T-cell (primary cell): ENCODE measurements around the gene GTF2F2. TPM values are rescaled to one million over a fixed set of nuclear protein-coding genes. Genes with fewer than 3 reads are reported as not detected.

ENCODE experiments used
- ATAC-seq, 4 experiments: fragments of 200-7000 bp in 3 of 4; fragments of 150-1000 bp in 1 of 4; cut with Tn5 transposase; replicated peaks in 1 of 4; 1 replicate in 3 of 4; 2 replicates in 1 of 4; pipeline ENCODE4 v1.10.0; 2021; ENCODE audit warnings: moderate library complexity in 3 of 4, mild to moderate bottlenecking in 2 of 4, moderate number of reproducible peaks in 1 of 4
- CTCF ChIA-PET, 2 donors: fragments of 300-600 bp; sonication (Branson Sonifier 250); formaldehyde crosslinking; loops; one replicate each; lab custom pipeline; 2022; ENCODE audit warnings: antibody characterized with exemption in 2 of 2; lab: Charles Lee
- POLR2A ChIA-PET, 2 donors: fragments of 300-600 bp; sonication (Branson Sonifier 250); formaldehyde crosslinking; loops; one replicate each; lab custom pipeline; 2022; ENCODE audit warnings: antibody characterized with exemption in 2 of 2; lab: Charles Lee
- DNase-seq, 35 experiments: peaks; one replicate each; pipeline versions ENCODE4 v3.0.0 to v3.0.0-alpha.2; 2013 to 2023
- H3K27ac ChIP-seq: one replicate; pipeline ENCODE4 v1.5.1; 2013; ENCODE audit warnings: low read length
- H3K27me3 ChIP-seq, 2 experiments: replicated peaks in 1 of 2; 1 replicate in 1 of 2; 2 replicates in 1 of 2; pipeline versions ENCODE4 v1.6.1 to v1.7.0; 2013; ENCODE audit warnings: low read length in 1 of 2, mixed read lengths in 1 of 2; ENCODE audit not compliant: control insufficient read depth in 2 of 2, insufficient read depth in 2 of 2; ENCODE audit errors: extremely low read depth in 1 of 2
- H3K36me3 ChIP-seq, 2 donors: 1 replicate in 1 of 2; 2 replicates in 1 of 2; pipeline versions ENCODE4 v1.6.1 to v1.7.0; 2013; ENCODE audit warnings: low read length in 1 of 2; ENCODE audit not compliant: control insufficient read depth in 2 of 2, insufficient read depth in 1 of 2; ENCODE audit errors: extremely low read depth in 1 of 2
- H3K4me1 ChIP-seq, 2 experiments: 1 replicate in 1 of 2; 2 replicates in 1 of 2; pipeline versions ENCODE4 v1.6.1 to v1.7.0; 2013; ENCODE audit warnings: low read length in 2 of 2, mixed read lengths in 1 of 2; ENCODE audit not compliant: insufficient read depth in 2 of 2, control insufficient read depth in 1 of 2; ENCODE audit errors: extremely low read depth in 1 of 2
- H3K4me3 ChIP-seq, 2 donors: 1 replicate in 1 of 2; 2 replicates in 1 of 2; pipeline versions ENCODE4 v1.5.1 to v1.7.0; 2013; ENCODE audit warnings: mild to moderate bottlenecking in 2 of 2, low read length in 1 of 2, moderate library complexity in 1 of 2; ENCODE audit not compliant: control insufficient read depth in 1 of 2; ENCODE audit errors: extremely low read depth in 1 of 2
- H3K9me3 ChIP-seq: 2 replicates; pipeline ENCODE4 v1.7.0; 2013
- H3K27ac Mint-ChIP-seq, 2 donors: one replicate each; pipeline ENCODE4 v1.8.0; 2020 to 2021; ENCODE audit warnings: mild to moderate bottlenecking in 2 of 2, mixed read lengths in 2 of 2
- H3K27me3 Mint-ChIP-seq, 2 donors: one replicate each; pipeline ENCODE4 v1.8.0; 2021 to 2022; ENCODE audit warnings: mixed read lengths in 2 of 2
- H3K36me3 Mint-ChIP-seq: one replicate; pipeline ENCODE4 v1.8.0; 2021; ENCODE audit warnings: mixed read lengths
- H3K4me1 Mint-ChIP-seq, 3 donors: one replicate each; pipeline ENCODE4 v1.8.0; 2020 to 2022; ENCODE audit warnings: mixed read lengths in 3 of 3, mild to moderate bottlenecking in 1 of 3
- H3K4me3 Mint-ChIP-seq, 3 donors: one replicate each; pipeline ENCODE4 v1.8.0; 2020 to 2022; ENCODE audit warnings: mild to moderate bottlenecking in 3 of 3, mixed read lengths in 3 of 3, moderate library complexity in 3 of 3
- H3K9me3 Mint-ChIP-seq, 3 donors: one replicate each; pipeline ENCODE4 v1.8.0; 2020 to 2022; ENCODE audit warnings: mixed read lengths in 3 of 3
- WGBS: methylation state at CpG from one replicate; pipeline ENCODE4 v1.1.5; 2013; ENCODE audit warnings: missing lambda C conversion rate; ENCODE audit not compliant: insufficient coverage; 5-methylcytosine and 5-hydroxymethylcytosine counted together
- total RNA-seq, 35 experiments: library from RNA in 6 of 35; stranded (reverse) in 6 of 35; fragments of 120-200 nt in 1 of 35; gene quantifications; one replicate each; pipeline versions ENCODE4 v1.2.1 to v1.2.4 and lab custom pipeline; 2013 to 2026

Gene GTF2F2
- total RNA-seq, 5 donors from 2014 or later (not counting 1 experiment from before 2014, with no cell fraction given), result 12.9 to 17.0 (median 15.6) TPM

DNA sequence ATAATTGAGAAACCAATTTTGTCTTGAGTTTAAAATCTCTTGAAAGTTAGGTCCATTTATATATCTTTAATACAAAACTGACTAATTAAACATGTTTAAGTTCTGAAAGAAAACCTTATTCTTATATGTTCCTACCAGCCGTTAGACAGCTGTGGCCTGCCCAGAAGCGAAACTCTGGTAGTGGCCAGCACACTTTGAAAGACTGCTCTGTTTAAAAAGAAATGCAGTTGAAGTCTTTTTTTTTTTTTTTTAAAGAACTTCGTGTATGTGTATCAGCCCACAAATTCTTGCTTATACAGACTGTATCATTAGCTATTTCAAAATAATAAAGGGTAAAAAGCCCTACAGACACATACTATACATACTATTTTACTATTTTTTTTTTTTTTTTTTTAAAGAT lies 46.5 kb downstream of the GTF2F2 start:
- CTCF ChIA-PET, result interaction anchor here in 1 of 2 donors (0.6 kb wide), 2 partner anchors 115 to 131 kb away, joined by 3 read pairs; no protein-coding TSS in a partner anchor
- Mint-ChIP-seq H3K4me1 (peaks cover 2 to 8% (median 6%) of the 10 kb centered on the region in 3 donors), H3K4me3 (no peak overlapping the region), H3K36me3 (peaks cover 28% of the 10 kb centered on the region), H3K27me3 (no peaks in the 10 kb centered on the region), H3K27ac (no peak overlapping the region), H3K9me3 (no peaks in the 10 kb centered on the region)
- Histone ChIP-seq H3K36me3 (peaks cover 3 to 9% of the 10 kb centered on the region in 2 donors), H3K27me3 (no peaks in the 10 kb centered on the region), H3K27ac (no peak overlapping the region), H3K4me3 (no peak overlapping the region), H3K4me1 (no peaks in the 10 kb centered on the region), H3K9me3 (no peaks in the 10 kb centered on the region)
- no CpG with 5 or more reads among the region's 3 CpGs for WGBS
- ATAC-seq (no peak), DNase-seq (no peak)
- POLR2A ChIA-PET, result no interaction called here

DNA sequence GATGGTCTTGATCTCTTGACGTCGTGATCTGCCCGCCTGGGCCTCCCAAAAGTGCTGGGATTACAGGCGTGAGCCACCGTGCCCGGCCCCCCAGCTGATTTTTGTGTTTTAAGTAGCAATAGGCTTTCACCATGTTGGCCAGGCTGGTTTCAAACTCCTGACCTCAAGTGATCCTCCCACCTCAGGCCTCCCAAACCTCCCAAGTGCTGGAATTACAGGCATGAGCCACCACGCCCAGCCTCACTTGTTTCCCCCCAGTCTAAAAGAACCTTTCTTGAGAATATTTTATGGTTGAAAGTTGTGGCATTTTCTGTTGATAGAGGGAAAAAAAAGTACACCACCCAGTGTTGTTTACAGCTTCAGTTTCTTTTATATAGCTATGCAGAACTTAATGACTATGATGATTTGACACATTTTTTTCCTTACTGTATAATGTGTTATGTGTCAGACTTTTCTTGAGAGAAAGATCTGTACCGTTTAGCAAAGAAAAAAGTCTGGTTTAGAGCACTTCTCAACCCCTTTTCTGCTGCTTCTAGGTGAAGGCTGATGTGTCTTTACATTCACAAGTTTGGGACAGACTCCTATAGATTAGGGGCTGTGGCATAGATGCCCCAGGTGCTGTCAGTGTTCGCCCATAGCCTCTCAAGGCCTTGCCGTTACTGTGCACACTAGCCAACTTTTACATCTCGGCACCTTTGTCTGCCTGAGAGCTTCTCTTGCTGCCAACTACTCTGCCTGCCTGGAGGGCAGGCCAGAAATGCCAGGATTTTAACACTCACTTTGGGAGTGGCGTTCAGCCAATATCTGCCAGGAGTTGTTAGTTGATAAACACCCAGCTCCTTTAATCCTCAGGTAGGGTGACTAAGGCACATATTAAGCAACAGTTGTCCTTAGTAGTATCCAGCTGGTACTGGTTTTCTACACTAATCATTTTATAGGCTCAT lies 47.6 kb downstream of the GTF2F2 start:
- H3K27ac Mint-ChIP-seq, result no peak overlapping the region
- Histone ChIP-seq H3K9me3 (no peaks in the 10 kb centered on the region), H3K36me3 (peaks cover 3 to 9% of the 10 kb centered on the region in 2 donors), H3K4me1 (no peaks in the 10 kb centered on the region), H3K4me3 (no peak overlapping the region), H3K27ac (no peak overlapping the region), H3K27me3 (no peaks in the 10 kb centered on the region)
- WGBS, result 94% methylated on average over 6 of the region's 12 CpGs
- no peak for DNase-seq
- H3K27me3 Mint-ChIP-seq, result no peaks in the 10 kb centered on the region
- ATAC-seq, result no peak
- no peaks in the 10 kb centered on the region for H3K9me3 Mint-ChIP-seq
- ChIA-PET CTCF (interaction anchor here in 1 of 2 donors (0.6 kb wide), 1 partner anchor 114 kb away, joined by 3 read pairs; no protein-coding TSS in a partner anchor), POLR2A (no interaction called here)
- H3K4me1 Mint-ChIP-seq, result peaks cover 2 to 15% (median 6%) of the 10 kb centered on the region in 3 donors
- no peak overlapping the region for H3K4me3 Mint-ChIP-seq
- H3K36me3 Mint-ChIP-seq, result peaks cover 36% of the 10 kb centered on the region

- ChIA-PET POLR2A (no interaction called here), CTCF (no interaction called here)
- H3K4me1 Mint-ChIP-seq, result peaks cover 2 to 15% (median 11%) of the 10 kb centered on the region in 3 donors
- H3K4me3 Mint-ChIP-seq, result no peak overlapping the region
- H3K27me3 Mint-ChIP-seq, result no peaks in the 10 kb centered on the region
- H3K36me3 ChIP-seq, result peaks cover 8 to 9% of the 10 kb centered on the region in 2 donors
- H3K27ac Mint-ChIP-seq, result no peak overlapping the region
- H3K9me3 ChIP-seq, result no peaks in the 10 kb centered on the region
- no peak overlapping the region for H3K4me3 ChIP-seq
- DNase-seq, result no peak
- WGBS, result 100% methylated on average over 2 of the region's 2 CpGs
- ATAC-seq, result no peak
- H3K27ac ChIP-seq, result no peak overlapping the region
- H3K27me3 ChIP-seq, result no peaks in the 10 kb centered on the region
- no peaks in the 10 kb centered on the region for H3K9me3 Mint-ChIP-seq
- H3K4me1 ChIP-seq, result no peaks in the 10 kb centered on the region
- peaks cover 40% of the 10 kb centered on the region for H3K36me3 Mint-ChIP-seq
Observed at GRCh38 chr13:45168555-45168930, 48.2 kb downstream of the GTF2F2 start.

DNA sequence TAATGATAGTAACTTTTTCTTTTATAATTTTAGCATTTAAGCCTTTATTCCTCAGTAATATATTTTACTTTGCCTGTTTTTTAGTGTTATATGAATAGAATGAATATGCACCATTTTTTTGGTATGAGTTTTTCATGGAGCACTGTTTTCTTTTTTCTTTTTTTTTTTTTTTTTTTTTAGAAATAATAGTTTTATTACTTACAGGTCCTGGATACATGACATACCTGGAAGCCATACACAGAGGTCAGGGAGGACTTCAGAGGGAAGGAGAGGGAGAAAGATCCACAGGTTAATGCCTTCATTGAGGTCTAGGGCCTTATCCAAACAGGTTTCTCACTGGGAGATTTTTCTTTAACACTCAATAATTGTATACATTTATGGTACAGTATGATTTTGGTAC lies 54.2 kb downstream of the GTF2F2 start:
- Mint-ChIP-seq H3K4me3 (no peak overlapping the region), H3K36me3 (peaks cover 50% of the 10 kb centered on the region), H3K27me3 (no peaks in the 10 kb centered on the region), H3K4me1 (peaks cover 27 to 40% (median 38%) of the 10 kb centered on the region in 3 donors), H3K9me3 (no peaks in the 10 kb centered on the region), H3K27ac (no peak overlapping the region)
- no peak for ATAC-seq
- CTCF ChIA-PET, result interaction anchor here in 1 of 2 donors (0.7 kb wide), 1 partner anchor 308 kb away, joined by 3 read pairs; no protein-coding TSS in a partner anchor
- DNase-seq, result no peak
- H3K4me3 ChIP-seq, result no peak overlapping the region
- H3K9me3 ChIP-seq, result no peaks in the 10 kb centered on the region
- H3K4me1 ChIP-seq, result peaks cover 0 to 2% of the 10 kb centered on the region in 2 experiments
- H3K27me3 ChIP-seq, result no peaks in the 10 kb centered on the region
- H3K27ac ChIP-seq, result no peak overlapping the region
- peaks cover 2 to 4% of the 10 kb centered on the region in 2 donors for H3K36me3 ChIP-seq
- POLR2A ChIA-PET, result no interaction called here

- Histone ChIP-seq H3K27me3 (no peaks in the 10 kb centered on the region), H3K9me3 (no peaks in the 10 kb centered on the region), H3K27ac (no peak overlapping the region), H3K4me3 (no peak overlapping the region), H3K4me1 (peaks cover 0 to 2% of the 10 kb centered on the region in 2 experiments), H3K36me3 (peaks cover 0 to 7% of the 10 kb centered on the region in 2 donors)
- peaks cover 32 to 36% (median 34%) of the 10 kb centered on the region in 3 donors for H3K4me1 Mint-ChIP-seq
- H3K27me3 Mint-ChIP-seq, result no peaks in the 10 kb centered on the region
- H3K36me3 Mint-ChIP-seq, result peaks cover 47% of the 10 kb centered on the region
- ChIA-PET POLR2A (no interaction called here), CTCF (interaction anchor here in 1 of 2 donors (0.7 kb wide), 1 partner anchor 14 kb away, joined by 3 read pairs; no protein-coding TSS in a partner anchor)
- no peak overlapping the region for H3K4me3 Mint-ChIP-seq
- no peak for ATAC-seq
- no peaks in the 10 kb centered on the region for H3K9me3 Mint-ChIP-seq
- H3K27ac Mint-ChIP-seq, result no peak overlapping the region
- no peak for DNase-seq
- WGBS, result 86% methylated on average over 1 of the region's 3 CpGs
Observed at GRCh38 chr13:45178349-45179162, 58.2 kb downstream of the GTF2F2 start.

- no peak for DNase-seq
- H3K4me3 Mint-ChIP-seq, result no peak overlapping the region
- Histone ChIP-seq H3K4me3 (no peak overlapping the region), H3K9me3 (no peaks in the 10 kb centered on the region), H3K36me3 (peaks cover 0 to 7% of the 10 kb centered on the region in 2 donors), H3K27ac (no peak overlapping the region), H3K27me3 (no peaks in the 10 kb centered on the region), H3K4me1 (peaks cover 0 to 2% of the 10 kb centered on the region in 2 experiments)
- CTCF ChIA-PET, result no interaction called here
- no peak overlapping the region for H3K27ac Mint-ChIP-seq
- H3K4me1 Mint-ChIP-seq, result peaks cover 36 to 38% (median 37%) of the 10 kb centered on the region in 3 donors
- POLR2A ChIA-PET, result interaction anchor here in 1 of 2 donors (0.5 kb wide), 1 partner anchor 19 kb away, joined by 3 read pairs; no protein-coding TSS in a partner anchor
- no peak for ATAC-seq
- H3K9me3 Mint-ChIP-seq, result no peaks in the 10 kb centered on the region
- H3K27me3 Mint-ChIP-seq, result no peaks in the 10 kb centered on the region
- H3K36me3 Mint-ChIP-seq, result peaks cover 50% of the 10 kb centered on the region
Observed at GRCh38 chr13:45179428-45179827, 59.1 kb downstream of the GTF2F2 start.
